Suppressor macrophage treated with lipopolysaccharide for 1 hour (primary cell): ENCODE measurements around the gene LSM4.
"Not testable (repeated sequence)": the region's sequence is repeated elsewhere in the genome, so short reads cannot be mapped to it uniquely, and the experiment has no call there.

ENCODE experiments used
- DNase-seq, 3 donors: peaks; one replicate each; pipeline ENCODE4 v3.0.0-alpha.2; 2020 to 2022

LSM4 gene

GRCh38 chr19:18322759-18323460, at the start of gene LSM4:
LSM4 (minus strand) TSS chr19:18323076; CDS start chr19:18323020, 56 bp downstream.
- DNase-seq = peak; percentile 98 to 99 (median 99)

DNA sequence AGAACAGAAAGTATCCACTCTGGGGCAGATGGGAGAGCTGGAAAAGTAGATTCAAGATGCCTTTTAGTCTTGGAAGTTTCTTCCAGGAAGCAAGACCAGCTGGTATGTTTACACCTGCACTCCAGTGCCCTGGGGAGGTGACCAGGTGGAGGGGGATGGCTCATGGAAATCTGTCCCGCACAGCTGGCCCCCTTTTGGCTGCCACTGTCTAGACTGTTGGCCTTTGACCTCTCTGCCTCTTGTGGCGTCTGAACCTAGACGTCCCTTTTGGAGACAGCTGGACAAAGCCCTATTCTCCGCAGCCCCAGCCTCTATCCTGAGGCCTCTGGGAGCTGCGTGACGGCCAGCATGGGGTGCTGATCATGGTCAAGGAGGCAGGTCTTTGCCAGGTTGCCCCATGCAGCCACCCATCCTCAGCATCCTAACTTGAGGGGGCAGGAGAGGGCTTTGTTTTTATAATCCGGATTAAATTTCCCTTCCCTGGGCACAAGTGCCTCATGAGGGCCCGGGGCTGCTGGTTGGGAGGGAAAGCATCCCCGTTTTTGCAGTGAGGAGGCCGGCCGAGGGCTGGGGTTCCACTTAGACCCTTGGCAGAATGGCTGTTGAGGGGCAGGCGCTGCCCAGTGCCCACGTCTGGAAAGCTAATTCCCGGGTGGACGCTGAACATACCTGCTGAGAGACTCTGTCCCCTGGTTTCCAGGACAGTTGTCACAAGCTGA, 45.8 kb upstream of the LSM4 start:
- no peak for DNase-seq

- peak; percentile 76 to 86 (median 85) for DNase-seq
These were observed 43.2 kb upstream of the LSM4 start for GRCh38 chr19:18366021-18366435.

DNA sequence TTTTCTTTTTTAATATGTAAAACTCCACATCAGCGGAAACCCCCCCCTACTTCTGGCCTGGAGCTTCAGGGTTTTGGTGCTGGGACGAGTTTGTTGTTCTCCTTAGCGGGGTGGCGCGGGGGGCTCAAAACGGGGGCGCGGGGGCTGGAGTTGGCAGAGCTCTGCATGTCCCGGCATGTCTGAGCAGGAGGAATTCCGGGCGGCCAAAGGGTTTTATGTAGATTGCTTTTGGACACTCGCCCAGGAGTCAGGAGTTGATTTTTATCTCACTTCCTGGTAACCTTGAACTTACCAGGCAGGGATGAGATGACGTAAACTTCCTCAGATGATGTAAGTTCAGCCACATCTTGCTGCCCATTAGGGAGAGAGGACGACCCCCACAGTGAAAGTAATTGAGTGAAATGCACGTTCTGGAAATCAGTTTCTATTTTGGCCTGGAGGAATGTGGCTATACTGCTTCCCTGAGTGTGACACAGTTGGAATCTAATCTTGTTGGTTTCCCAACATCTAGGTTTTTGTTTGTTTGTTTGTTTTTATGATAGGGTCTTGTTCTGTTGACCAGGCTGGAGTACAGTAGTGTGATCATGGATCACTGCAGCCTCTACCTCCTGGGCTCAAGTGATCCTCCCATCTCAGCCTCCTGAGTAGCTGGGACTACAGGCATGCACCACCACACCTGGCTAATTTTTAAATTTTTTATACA, 42.1 kb upstream of the LSM4 start:
- DNase-seq = peak; percentile 75 to 87 (median 77)

GRCh38 chr19:18364277-18364825, 41.5 kb upstream of the LSM4 start:
- DNase-seq = not testable (repeated sequence)

DNA sequence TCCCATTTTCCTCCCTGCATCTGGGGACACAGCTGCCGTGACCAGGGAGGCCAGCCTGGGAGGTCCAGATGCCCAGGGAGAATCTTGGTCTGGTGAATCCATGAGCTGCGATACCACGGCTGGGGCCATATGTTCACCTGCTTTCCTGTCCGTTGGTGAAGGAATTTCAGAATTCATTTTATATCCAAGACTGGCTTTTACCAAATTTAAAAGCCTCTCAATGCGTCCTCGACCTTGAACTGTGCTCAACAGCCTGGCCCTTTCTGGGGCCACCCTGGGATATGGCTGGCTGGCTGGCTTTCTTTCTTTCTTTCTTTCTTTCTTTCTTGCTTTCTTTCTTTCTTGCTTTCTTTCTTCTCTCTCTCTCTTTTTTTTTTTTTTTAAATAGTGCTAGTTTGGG, 40.9 kb upstream of the LSM4 start:
- DNase-seq = no peak

- no peak for DNase-seq
These were observed 40.2 kb upstream of the LSM4 start for GRCh38 chr19:18362934-18363542.

DNA sequence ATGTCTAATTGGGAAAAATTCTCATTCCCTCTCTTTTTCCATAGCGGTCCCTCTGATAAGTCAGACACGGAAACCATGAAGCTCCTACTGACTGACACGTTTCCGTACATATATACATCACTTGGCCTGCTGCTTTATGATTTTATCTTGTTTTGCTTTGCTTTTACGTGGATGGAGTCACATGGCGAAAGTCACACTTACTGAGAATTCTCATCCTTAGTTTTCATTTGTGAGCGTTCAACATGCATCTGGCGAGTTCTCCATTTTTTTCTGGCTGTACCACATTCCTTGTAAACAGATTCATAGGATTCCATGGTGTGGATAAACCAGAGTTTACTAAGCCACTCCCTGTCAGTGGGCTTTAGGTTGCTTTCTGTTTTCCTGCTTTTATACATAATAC, 38.8 kb upstream of the LSM4 start:
- no peak for DNase-seq

GRCh38 chr19:18357041-18357440, 34.2 kb upstream of the LSM4 start:
- DNase-seq = no peak

DNA sequence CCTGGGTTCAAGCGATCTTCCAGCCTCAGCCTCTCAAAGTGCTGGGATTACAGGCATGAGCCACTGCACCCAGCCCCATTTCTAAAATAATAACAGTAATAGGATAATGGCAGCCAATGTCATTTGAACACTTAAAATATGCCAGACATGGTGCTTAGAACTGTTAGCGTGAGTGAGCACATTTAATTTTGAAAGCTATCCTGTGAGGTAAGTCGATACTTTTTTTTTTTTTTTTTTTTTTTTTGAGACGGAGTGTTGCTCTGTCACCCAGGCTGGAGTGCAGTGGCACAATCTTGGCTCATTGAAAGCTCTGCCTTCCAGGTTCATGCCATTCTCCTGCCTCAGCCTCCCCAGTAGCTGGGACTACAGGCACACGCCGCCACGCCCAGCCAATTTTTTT, 31.9 kb upstream of the LSM4 start:
- not testable (repeated sequence) for DNase-seq

GRCh38 chr19:18353378-18354005, 30.6 kb upstream of the LSM4 start:
- DNase-seq = no peak

DNA sequence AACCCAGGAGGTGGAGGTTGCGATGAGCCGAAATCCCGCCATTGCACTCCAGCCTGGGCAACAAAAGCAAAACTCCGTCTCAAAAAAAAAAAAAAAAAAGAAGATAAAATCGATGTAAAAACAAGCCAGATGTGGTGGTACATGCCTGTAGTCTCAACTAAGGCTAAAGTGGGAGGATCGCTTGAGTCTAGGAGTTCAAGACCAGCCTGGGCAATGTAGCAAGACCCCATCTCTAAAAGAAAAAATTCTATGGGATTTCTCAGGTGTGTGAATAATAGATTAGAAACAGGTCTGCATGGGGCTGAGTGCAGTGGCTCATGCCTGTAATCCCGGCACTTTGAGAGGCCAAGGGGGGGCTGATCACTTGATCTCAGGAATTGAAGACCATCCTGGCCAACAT, 28.7 kb upstream of the LSM4 start:
- DNase-seq = no peak

GRCh38 chr19:18350490-18350889, 27.6 kb upstream of the LSM4 start:
- no peak for DNase-seq

- DNase-seq = peak; percentile 75 to 84 (median 83)
These were observed 26.8 kb upstream of the LSM4 start for GRCh38 chr19:18349524-18350128.

DNA sequence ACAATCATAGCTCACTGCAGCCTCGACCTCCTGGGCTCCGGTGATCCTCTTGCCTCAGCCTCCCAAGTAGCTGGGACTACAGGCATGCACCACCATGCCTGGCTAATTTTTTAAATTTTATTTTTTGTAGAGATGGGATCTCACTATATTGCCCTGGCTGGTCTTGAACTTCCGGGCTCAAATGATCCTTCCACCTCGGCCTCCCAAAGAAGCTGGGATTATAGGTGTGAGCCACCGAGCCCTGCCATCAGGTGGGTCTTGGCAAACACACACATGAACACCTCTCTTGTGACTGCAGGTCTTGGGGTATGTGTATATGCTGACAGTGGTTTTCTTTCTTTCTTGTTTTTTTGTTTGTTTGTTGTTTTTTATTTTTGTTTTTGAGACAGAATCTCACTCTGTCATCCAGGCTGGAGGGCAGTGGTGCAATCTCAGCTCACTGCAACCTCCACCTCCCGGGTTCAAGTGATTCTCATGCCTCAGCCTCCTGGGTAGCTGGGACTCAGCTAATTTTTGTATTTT, 26.0 kb upstream of the LSM4 start:
- DNase-seq = not testable (repeated sequence)

DNA sequence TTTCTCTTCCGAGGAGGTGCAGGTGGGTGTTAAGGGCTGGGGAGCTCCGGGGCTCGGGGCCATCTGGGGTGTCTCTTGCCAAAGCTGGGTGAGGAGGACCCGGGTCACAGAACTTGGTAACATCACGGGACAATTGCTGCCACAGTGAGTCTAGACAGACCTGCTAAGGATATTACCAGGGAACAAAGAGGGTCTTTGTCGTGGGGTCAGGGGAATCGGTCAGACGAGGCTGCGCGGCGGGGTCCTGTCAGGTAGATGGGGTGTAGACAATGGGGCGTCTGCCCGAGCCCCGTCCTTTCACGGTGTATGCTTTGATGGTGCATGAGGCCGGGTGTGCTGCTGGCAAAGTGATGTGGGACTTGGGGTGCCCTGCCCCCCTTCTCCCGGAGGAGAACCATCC, 25.3 kb upstream of the LSM4 start:
- no peak for DNase-seq

- DNase-seq = no peak
These were observed 23.2 kb upstream of the LSM4 start for GRCh38 chr19:18346091-18346490.

DNA sequence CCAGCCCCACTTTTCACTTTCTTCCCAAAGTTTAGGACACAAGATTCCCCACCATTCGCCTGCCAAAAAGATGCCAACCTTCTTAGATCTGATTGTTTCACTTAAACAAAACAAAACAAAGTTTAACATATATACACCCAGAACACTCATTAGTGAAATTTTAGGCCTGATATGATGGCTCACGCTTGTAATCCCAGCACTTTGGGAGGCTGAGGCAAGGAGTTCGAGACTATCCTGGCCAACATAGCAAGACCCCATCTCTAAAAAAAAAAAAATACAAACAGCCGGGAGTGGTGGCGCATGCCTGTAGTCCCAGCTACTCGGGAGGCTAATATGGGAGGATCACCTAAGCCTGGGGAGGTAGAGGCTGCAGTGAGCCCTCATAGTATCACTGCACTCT, 22.4 kb upstream of the LSM4 start:
- DNase-seq = no peak

DNA sequence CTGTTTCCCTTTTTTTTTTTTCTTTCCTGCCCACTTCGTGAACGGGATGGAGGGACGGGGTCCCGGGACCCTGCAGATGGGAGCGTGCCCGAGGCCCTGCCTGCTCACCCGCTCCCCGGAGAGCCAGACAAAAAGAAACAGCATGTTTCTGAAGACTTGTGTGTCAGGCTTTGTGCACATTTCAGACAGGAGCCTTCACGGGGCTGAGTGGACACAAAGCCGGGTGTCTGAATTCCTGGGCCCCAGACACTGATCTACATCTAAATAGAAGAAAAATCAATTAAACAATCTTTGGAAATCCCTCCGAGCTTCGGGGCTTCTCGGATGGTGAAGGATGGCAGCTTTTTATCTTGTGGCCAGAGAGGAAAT, 21.7 kb upstream of the LSM4 start:
- no peak for DNase-seq

DNA sequence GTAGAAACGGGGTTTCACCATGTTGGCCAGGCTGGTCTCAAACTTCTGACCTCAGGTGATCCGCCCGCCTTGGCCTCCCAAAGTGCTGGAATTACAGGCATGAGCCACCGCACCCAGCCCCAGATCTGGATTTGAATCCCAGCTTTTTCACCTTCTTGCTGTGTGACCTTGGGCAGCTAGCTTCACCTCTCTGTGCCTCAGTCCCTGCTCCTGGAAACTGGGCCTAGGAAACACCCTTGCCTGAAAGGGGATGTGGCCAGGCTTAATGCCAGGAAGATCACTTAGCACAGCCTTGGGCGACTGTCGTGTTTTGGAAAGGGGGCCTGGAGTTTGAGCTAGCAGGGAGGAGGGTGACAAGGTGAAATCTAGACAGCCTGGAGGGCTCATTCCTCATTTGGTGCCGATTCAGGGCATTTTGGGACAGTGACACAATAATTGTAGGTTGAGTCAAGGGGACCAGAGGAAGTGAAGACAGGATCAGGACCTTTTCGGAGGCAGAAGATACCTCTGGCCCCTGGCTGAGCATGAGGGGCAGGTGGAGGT, 19.3 kb upstream of the LSM4 start:
- DNase-seq = no peak

DNA sequence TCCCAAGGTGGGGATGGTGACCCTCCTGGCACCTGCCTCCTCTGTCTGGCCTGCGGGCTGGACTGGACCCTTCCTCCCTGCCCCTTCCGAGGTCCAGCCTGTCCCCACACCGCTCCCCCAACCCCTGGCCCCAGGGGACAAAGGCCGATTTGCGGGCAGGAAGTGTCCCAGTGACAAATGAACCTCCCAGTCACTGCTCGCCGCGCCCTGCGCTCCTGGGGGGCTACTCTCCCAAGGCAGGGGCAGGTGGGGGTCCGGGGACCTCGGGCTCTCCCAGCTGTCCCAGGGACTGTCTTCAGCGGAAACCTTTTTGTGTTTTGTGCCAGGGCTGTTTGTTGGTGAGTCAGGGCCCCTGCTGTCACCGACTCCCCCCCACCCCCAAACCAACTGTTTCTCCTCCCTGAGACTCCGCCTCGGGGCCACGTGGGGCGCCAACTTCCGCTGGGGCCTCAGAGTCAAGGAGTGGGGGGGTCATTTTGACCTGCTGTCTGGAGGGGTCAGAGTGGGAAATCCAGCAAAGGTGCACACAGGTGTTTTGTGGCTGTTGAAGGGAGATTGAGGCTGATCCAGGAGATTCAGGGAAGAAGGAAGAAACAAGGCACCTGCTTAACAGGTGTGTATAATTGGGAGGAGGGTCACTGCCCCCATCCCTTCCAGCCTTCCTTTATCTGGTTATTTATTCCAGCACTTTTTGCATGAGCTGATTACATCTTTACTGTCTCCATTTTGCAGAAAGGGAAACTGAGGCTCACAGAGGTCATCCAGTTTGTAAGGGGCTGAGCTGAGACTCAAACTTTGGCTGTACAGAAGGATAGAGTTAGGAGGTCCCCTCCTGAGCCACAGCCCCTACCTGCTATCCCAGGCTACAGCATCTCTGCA, 18.4 kb upstream of the LSM4 start:
- DNase-seq = peak; percentile 80 to 92 (median 88)
